GM06990 (cell line): Measurements from ENCODE around the gene MACROH2A2.

ENCODE experiments used
- DNase-seq: peaks from one replicate; pipeline ENCODE4 v3.0.0-alpha.2; 2011; ENCODE audit not compliant: insufficient read length; ENCODE audit errors: extremely low read depth
- H3K27me3 ChIP-seq: replicated peaks from 2 replicates; pipeline ENCODE4 v1.6.0; 2011; ENCODE audit warnings: low read length; ENCODE audit not compliant: control insufficient read depth, insufficient read depth
- H3K36me3 ChIP-seq: 2 replicates; pipeline ENCODE4 v1.5.1; 2011; ENCODE audit warnings: low read length; ENCODE audit not compliant: control insufficient read depth, insufficient read depth
- H3K4me3 ChIP-seq: replicated peaks from 2 replicates; pipeline ENCODE4 v1.5.1; 2011; ENCODE audit warnings: low read depth, mild to moderate bottlenecking, control low read depth, low read length
- CTCF ChIP-seq: IDR thresholded peaks from 2 replicates; pipeline ENCODE4 v1.5.1; 2011; ENCODE audit warnings: low read length, control low read depth, mild to moderate bottlenecking, inconsistent platforms; ENCODE audit not compliant: insufficient read depth, poor library complexity, severe bottlenecking

Gene MACROH2A2

GRCh38 chr10:70117646-70118045 lies 65.0 kb downstream of the MACROH2A2 start:
- Histone ChIP-seq H3K27me3 (no peaks in the 10 kb centered on the region), H3K4me3 (no peak overlapping the region), H3K36me3 (peaks cover 29% of the 10 kb centered on the region)
- DNase-seq, result no peak
- TF ChIP-seq CTCF, result no peak

GRCh38 chr10:70118196-70118595 lies 65.5 kb downstream of the MACROH2A2 start:
- DNase-seq, result no peak
- H3K27me3 ChIP-seq, result no peaks in the 10 kb centered on the region
- no peak for TF ChIP-seq CTCF
- H3K36me3 ChIP-seq, result peaks cover 30% of the 10 kb centered on the region
- no peak overlapping the region for H3K4me3 ChIP-seq

GRCh38 chr10:70119197-70119596 lies 66.6 kb downstream of the MACROH2A2 start:
- no peak overlapping the region for H3K4me3 ChIP-seq
- peaks cover 28% of the 10 kb centered on the region for H3K36me3 ChIP-seq
- H3K27me3 ChIP-seq, result no peaks in the 10 kb centered on the region
- TF ChIP-seq CTCF, result no peak
- no peak for DNase-seq

GRCh38 chr10:70119623-70120022 lies 67.0 kb downstream of the MACROH2A2 start:
- no peak for TF ChIP-seq CTCF
- no peaks in the 10 kb centered on the region for H3K27me3 ChIP-seq
- no peak for DNase-seq
- H3K36me3 ChIP-seq, result peaks cover 28% of the 10 kb centered on the region
- no peak overlapping the region for H3K4me3 ChIP-seq

DNA sequence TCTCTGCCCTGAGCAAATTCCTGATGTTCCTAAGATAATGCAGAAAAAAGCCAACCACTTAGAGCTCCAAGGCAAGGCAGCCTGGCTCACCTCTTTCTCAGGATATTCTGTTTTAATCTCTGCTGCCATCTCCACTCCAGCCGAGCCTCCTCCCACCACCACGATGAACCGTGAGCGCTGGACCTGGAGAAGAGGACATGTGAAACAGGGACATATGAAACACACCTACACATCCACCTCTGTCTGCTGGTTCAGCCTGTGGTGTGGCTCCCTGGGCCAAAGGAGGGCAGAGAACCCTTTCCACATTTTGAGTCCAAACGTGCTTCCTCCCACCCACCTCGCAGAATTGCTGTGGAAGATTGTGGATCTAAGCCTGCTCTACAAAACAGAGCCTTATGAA lies 67.8 kb downstream of the MACROH2A2 start:
- TF ChIP-seq CTCF, result no peak
- Histone ChIP-seq H3K27me3 (no peaks in the 10 kb centered on the region), H3K4me3 (no peak overlapping the region), H3K36me3 (peaks cover 23% of the 10 kb centered on the region)
- DNase-seq, result no peak

- DNase-seq, result no peak
- no peak overlapping the region for H3K4me3 ChIP-seq
- H3K36me3 ChIP-seq, result peaks cover 23% of the 10 kb centered on the region
- no peak for TF ChIP-seq CTCF
- H3K27me3 ChIP-seq, result no peaks in the 10 kb centered on the region
Observed at GRCh38 chr10:70121281-70121949, 68.8 kb downstream of the MACROH2A2 start.
